ELF-1 (cell line): ENCODE results near the gene COG1.

Source experiments
- DNase-seq: peaks from one replicate; pipeline ENCODE4 v3.0.0-alpha.2; 2016; ENCODE audit warnings: low read depth, low spot score

COG1 gene

DNA sequence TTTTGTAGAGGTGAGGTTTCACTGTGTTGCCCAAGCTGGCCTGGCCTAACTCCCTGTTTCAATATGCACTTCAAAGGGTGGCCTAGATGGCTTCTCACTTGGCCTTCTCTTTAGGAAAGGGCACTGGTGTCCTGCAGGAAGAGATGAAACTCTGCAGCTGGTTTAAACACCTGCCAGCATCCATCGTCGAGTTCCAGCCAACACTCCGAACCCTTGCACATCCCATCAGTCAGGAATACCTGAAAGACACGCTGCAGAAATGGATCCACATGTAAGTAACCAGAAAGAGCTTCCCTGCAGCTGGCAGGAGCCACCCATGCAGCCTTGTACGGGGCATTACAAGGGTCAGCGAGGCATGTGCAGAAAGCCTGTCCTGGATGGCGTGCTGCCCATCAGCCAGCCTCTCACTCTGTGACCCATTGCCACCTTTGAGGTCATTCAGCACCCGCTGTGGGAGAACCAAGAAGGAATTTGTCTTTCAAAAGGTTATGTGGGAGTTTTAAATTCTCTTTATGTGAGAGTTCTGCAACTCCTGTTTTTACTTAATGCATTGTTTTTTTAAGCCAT is 7.0 kb downstream of the COG1 start:
- DNase-seq = no peak

DNA sequence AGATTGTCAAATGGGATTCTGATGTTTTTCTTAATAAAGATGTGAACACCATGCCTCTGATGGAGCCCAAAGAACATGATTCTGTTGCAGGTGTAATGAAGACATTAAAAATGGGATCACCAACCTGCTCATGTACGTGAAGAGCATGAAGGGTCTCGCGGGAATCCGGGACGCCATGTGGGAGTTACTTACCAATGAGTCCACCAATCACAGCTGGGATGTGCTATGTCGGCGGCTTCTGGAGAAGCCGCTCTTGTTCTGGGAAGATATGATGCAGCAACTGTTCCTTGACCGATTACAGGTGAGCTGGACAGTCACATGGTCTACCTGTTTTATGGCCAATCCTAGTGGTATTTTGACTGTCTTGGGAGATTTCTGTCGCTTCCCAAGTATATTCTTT is 7.6 kb downstream of the COG1 start:
- DNase-seq = no peak

DNA sequence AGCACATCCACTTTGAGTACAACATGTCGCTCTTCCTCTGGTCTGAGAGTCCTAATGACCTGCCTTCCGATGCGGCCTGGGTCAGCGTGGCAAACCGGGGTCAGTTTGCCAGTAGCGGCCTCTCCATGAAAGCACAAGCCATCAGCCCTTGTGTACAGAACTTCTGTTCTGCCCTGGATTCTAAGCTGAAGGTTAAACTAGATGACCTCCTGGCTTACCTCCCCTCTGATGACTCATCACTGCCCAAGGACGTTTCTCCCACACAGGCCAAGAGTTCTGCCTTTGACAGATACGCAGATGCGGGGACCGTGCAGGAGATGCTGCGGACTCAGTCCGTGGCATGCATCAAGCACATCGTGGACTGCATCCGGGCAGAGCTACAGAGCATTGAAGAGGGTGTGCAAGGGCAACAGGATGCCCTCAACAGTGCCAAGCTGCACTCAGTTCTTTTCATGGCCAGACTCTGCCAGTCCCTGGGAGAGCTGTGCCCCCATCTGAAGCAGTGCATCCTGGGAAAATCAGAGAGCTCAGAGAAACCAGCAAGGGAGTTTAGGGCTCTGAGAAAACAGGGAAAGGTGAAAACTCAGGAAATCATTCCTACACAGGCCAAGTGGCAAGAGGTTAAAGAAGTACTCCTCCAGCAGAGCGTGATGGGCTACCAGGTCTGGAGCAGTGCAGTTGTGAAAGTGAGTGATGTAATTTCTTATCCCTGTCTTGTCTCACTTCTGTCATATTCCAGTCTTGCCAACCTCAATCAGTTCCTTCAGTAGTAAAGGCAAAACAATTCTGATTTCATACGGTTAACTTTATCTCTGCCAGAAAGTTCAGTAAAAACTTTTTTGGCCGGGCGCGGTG is 8.6 kb downstream of the COG1 start:
- no peak for DNase-seq

DNA sequence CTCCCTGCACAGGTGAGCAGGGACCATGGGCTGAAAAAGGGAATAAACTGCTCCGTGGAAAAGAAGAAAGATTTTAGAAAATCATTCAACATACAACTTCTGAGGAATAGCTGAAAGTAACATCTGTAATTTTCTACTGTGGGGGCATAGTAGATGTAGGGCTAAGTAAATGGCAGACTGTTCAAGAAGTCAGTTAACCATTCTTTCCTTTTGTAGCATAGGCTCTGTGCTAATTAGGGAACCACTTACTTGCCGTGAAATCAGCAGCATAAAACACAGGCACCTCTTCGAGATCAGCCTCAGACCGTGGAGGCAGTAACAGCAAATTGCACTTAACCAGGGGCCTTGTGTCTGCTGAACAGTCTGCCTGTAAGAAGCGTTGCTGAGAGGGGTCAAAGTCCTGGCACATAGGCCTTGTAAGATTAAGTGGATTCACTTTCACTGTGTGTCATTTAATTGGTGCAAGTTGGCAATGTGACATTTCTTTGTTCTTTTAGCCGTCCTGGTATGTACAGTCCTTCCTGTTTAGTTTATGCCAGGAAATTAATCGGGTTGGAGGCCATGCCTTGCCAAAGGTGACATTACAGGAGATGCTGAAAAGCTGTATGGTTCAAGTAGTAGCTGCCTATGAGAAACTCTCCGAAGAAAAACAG is 10.4 kb downstream of the COG1 start:
- no peak for DNase-seq

- DNase-seq = no peak
Observed at GRCh38 chr17:73203788-73204479, 11.1 kb downstream of the COG1 start.

GRCh38 chr17:73205459-73205961 is 12.7 kb downstream of the COG1 start:
- DNase-seq = no peak

DNA sequence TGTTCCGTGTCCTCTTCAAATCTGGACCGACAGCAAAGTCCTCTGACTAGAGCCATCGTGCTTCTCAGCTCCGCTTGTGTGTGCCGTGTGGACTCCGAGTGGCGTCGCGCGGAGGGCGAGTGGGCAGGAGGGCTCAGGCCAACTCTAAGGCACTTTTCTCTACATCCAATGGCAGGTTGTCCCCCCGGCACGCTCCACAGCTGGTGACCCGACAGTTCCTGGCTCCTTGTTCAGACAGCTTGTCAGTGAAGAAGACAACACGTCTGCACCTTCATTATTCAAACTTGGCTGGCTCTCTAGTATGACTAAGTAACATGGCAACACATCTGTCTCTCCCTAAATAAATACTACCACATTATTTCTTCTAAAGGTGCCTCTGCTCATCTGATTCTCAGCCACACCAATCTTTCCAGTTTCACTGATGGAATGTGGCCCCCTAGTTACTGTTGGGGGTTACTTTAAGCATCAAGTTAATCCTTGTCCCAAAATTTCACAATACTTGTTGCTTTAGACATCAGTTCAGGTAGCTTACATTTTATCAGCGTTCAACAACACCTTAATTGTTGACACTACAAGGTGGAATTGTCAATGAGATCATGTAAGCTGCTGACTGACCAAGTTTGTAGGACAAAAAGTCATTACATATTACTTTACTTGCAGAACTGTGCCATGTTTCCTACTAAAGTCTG is 15.4 kb downstream of the COG1 start:
- DNase-seq = no peak

DNA sequence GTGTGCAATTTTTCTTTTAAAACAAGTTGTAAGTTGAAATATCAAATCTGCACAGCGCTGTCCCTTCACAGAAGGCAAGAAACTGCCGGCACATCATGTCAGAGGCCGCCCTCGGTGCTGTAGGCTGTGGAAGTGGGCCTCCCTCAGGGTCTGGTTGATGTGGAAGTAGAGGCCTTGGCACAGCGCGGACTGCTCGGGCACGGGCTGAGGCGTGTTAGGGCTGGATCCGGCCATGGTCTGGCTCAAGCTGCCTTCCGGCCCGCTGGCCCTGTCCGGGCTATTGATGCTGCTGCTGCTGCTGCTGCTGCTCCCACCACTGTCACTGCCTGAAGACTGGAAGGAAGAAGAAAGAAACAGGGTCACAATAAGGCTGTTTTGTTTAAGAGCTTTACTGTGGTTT is 16.6 kb downstream of the COG1 start:
- DNase-seq = no peak

DNA sequence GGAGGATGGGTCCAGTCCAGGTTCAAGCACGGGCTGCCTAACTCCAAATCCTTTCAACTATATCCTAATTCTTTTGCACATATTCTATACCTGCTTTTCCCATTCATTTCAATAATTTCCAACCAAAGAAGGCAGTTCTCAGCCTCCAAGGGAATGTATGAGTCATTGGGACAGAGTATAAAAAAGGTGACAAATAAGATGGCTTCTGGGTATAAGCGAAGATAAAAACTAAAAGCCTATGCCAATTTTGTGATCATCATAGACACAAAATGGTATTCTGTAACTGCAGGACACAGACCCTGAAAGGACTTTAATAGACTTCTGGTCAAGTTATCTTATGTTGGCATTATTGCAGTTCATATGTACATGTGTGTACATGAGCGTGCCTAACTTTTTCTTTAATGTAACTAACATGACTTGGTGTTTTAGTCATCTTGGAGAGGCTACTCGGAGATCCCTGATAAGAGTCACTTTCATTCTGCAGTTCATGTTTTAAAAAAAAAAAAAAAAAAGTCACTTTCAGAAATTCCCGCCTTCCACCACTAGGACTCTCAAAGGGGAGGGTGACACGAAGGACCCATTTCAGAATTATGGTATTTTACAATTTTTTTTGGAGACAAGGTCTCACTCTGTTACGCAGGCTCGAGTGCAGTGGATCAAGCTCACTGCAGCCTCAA is 17.3 kb downstream of the COG1 start:
- DNase-seq = no peak

DNA sequence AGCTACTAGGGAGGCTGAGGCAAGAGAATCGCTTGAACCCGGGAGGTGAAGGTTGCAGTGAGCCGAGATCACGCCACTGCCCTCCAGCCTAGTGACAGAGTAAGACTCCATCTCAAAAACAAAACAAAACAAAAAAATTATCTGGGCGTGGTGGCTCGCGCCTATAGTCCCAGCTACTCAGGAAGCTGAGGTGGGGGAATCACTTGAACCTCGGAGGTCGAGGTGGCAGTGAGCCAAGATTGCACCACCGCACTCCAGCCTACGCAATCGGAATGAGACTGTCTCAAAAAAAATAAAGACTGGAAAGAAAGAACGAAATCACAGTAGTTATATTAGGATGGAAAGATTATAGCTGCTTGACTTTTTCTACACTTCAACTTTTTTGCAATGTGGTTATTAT is 18.9 kb downstream of the COG1 start:
- no peak for DNase-seq

DNA sequence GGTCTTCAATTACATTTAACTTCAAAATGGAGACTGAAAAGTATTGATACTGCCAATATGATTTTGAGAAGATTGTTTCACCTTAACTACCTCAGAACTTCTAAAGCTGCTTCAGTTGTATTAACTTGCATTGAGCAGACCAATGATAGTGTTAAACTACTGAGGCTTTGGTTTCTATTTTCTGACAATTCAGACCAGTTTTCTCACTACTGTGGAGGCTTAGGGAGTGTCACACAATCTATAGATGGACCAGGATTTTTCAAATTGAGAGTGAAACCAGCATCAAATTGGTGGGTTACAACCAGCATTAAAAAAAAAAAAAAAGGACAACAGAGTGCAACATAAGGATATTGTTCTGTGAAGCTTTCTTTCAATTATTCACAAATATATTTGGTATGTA is 21.2 kb downstream of the COG1 start:
- no peak for DNase-seq

GRCh38 chr17:73214851-73215250 is 22.0 kb downstream of the COG1 start:
- no peak for DNase-seq

DNA sequence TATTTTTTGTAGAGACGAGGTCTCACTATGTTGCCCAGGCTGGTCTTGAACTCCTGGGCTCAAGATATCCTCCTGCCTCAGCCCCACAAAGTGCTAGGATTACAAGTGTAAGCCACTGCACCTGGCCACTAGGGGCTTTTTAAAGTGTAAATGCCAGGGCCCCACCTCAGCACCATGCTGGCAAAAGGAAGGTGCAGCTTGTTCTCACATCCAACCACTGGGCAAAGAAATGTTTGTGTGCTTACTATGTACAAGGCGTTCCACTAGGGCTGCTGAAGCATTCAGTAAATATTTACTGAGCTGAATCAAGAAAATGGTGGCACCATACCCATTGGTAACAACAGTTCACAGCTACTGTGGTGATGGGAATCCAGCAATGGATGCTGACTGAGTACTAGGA is 22.6 kb downstream of the COG1 start:
- DNase-seq = no peak

GRCh38 chr17:73223626-73224230 is 30.9 kb downstream of the COG1 start:
- no peak for DNase-seq

DNA sequence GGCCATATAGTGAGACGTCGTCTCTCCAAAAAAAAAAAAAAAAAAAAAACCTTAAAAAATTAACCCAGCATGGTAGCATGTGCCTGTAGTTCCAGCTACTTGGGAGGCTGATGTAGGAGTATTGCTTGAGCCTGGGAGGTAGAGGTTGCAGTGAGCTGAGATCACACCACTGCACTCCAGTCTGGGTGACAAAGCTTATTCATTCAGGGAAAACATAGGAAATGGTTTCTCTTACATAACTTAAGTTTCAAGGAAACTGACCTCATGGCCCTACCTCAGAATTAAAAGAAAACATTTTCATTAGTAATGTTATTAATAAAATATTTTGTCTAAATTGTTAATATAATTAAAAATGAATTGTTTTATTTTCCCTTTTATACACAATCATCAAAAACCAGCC is 31.4 kb downstream of the COG1 start:
- no peak for DNase-seq

- no peak for DNase-seq
Observed at GRCh38 chr17:73224663-73225305, 31.9 kb downstream of the COG1 start.

GRCh38 chr17:73226556-73227172 is 33.8 kb downstream of the COG1 start:
- DNase-seq = no peak

DNA sequence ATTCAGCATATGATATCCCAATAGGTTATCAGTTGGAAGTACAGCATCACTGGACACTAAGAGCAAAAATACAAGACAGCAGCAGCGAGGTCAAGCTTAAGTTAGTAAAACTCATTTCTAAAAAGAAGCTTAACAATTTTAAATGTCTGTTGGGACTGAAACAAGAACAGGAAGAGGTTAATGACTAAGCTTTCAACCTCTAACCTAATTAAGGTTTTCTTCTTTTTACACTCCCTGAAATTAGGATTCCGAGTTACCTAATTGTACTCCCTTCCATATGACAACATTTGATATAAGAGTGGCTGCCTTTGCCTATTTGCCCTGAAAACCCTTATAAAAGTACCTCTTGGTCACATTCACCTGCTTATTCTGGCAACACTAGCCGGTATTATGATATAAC is 34.5 kb downstream of the COG1 start:
- no peak for DNase-seq

DNA sequence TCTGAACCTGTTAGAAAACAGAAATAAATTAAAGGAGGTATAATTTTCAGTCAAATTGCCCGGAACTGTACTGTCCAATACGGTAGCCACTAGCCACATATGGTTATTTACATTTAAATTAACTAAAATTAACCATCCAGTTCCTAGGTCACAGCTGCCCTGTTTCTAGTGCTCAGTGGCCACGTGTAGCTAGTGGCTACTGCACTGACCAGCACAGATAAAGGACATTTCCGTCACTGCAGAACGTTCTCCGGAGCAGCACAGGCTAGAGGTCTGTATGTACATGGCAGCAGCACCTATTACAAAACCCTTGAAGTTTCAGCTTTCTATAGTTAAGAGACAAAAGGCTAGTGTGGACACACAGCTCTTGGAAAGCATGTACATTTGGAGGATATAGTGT is 35.1 kb downstream of the COG1 start:
- DNase-seq = no peak
